ENCODE results near the gene PRKAR1B. TPM values are rescaled to one million over a fixed set of nuclear protein-coding genes. Genes with fewer than 3 reads are reported as not detected.

PRKAR1B gene
- total RNA-seq, 2 donors from 2014 or later, result 15.6 to 18.4 TPM

DNA sequence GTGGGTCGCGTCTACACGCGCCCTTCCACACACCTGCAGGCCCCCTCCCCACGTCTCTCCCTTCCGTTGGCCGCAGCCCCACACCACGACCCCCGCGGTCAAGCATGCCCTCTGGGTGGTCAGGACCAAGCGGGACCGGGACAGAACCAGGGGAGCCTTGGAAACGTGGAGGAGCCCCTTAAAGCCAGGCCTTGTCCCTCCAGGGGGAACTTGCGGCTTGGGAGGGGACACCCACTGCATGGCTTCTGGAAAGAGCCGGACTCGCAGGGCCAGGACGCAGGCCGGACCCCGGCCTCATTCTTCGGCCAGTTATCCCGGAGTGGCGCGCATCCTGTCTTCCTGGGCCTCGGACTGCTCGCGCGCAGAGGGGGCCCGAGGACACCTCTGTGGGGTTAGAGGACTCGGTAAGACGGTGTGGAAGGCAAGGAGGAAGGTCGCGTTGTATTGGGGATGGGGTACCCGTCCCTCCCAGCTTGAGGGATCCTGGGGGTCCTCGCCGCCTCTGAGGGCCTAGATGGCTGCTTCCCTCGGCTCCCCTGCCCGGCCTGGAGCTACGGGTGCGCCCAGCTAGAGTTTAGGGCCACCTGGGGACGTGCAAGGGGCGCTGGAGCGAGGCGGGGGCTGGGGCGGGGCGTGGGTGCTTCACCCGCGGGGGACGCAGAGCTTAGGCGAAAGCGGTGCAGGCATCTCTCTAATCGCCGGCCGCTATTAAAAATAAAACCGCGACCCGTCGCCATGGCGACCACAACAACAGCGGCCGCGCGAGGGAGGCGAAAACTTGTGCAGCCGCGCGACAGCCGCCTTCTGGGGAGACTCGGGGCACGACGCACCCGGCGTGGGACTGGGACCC is 205.6 kb downstream of the PRKAR1B start:
- ATAC-seq (ENCODE audit: insufficient number of reproducible peaks, low FRiP score, low read depth) (no peak), DNase-seq (ENCODE audit: low spot score) (no peak)
- TF ChIP-seq, protein P1, sequence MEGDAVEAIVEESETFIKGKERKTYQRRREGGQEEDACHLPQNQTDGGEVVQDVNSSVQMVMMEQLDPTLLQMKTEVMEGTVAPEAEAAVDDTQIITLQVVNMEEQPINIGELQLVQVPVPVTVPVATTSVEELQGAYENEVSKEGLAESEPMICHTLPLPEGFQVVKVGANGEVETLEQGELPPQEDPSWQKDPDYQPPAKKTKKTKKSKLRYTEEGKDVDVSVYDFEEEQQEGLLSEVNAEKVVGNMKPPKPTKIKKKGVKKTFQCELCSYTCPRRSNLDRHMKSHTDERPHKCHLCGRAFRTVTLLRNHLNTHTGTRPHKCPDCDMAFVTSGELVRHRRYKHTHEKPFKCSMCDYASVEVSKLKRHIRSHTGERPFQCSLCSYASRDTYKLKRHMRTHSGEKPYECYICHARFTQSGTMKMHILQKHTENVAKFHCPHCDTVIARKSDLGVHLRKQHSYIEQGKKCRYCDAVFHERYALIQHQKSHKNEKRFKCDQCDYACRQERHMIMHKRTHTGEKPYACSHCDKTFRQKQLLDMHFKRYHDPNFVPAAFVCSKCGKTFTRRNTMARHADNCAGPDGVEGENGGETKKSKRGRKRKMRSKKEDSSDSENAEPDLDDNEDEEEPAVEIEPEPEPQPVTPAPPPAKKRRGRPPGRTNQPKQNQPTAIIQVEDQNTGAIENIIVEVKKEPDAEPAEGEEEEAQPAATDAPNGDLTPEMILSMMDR (IDR thresholded peaks at IDR 0.05), result no peak
- Histone ChIP-seq H3K27me3 (replicated peaks; ENCODE audit: insufficient read depth) (no peaks in the 10 kb centered on the region), H3K36me3 (no peaks in the 10 kb centered on the region), H3K9me3 (peaks cover 7% of the 10 kb centered on the region), H3K4me3 (peak overlapping the region; percentile 77), H3K4me1 (ENCODE audit: control insufficient read depth in 1 of 2, low read depth in 2 of 2) (peaks cover 12 to 46% of the 10 kb centered on the region in 2 donors), H3K27ac (peak overlapping the region; percentile 82 to 98)

DNA sequence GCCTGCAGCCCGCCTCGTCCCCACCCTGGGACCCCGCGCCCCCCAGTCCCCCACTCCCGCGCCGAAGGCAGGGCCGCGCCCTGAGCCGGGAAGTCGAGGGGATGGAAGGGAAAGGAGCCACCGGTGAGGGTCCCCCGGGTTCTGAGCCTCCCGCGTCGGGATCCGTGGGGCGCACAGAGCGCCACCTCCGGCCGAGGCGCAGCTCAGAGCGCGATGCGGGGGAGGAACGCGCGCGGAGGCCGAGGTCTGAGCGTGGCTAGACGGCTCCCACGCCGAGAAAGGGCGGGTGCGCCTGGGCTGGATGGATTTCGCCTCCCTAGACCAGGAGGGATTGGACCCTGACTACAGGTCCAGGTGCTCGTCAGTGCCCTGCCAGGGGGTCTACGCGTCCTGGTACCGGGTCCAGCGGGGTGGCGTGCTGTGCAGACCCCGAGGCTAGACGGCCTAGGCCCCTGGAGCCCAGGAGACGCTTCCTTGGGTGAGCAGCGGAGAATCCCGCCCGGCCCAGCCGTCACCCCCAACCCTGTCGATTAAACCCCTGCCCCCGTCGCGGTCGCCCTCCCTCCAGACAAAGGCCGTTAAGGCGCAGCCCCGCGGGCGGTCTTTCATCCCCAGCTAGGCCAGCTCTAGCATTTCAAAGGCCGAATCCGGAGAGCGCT is 206.4 kb downstream of the PRKAR1B start:
- peak overlapping the region; percentile 95 to 98 for H3K27ac ChIP-seq
- H3K27me3 ChIP-seq (replicated peaks; ENCODE audit: insufficient read depth), result no peaks in the 10 kb centered on the region
- ATAC-seq (ENCODE audit: insufficient number of reproducible peaks, low FRiP score, low read depth), result no peak
- H3K4me3 ChIP-seq, result peak overlapping the region; percentile 77
- TF ChIP-seq, protein P1 (IDR thresholded peaks at IDR 0.05), result no peak
- DNase-seq (ENCODE audit: low spot score), result no peak
- peaks cover 7% of the 10 kb centered on the region for H3K9me3 ChIP-seq
- peaks cover 15 to 47% of the 10 kb centered on the region in 2 donors for H3K4me1 ChIP-seq (ENCODE audit: control insufficient read depth in 1 of 2, low read depth in 2 of 2)
- H3K36me3 ChIP-seq, result no peaks in the 10 kb centered on the region

DNA sequence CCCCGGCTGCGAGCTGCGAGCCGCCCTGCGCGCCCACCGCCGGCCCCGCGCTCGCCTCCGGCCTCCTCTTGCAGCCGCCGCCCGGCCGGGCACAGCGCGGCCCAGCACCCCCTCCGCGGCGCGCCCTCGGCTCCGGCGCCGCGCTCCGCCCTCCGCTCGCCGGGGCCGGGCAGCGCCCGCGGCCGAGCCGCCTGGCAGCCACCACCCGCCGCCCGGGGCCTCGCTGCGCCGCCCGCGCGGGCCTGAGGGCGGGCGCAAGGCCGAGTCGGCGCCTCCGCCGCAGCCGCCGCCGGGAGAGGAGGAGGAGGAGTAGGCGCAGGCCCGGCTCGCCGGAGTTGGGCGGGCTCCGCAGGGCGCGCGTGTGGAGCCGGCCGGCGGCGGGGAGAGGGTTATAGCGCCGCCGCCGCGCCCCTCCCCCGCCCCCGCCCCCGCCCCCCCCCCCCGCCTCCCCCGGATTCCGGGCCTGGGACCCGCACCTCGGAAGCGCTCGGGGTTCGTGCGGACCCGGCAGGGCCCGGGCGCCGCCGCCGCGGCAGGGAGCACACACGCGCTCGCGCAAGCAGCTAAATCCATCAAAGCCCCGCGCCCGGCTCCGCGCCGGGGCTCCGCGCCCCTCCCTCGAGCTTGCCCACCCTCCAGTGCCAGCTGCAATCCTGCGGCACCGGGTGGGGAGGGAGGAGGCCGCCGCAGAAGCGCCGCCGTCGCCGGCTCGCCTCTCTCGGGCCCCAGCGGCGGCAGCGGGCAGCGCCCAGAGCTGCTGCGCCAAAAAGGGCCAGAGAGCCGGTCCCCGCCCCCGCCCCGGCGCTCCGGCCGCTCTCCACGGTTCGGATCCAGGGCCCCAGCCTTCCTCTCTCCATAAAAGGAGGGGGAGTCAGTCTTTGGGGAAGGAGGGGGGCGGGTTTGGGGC is 207.3 kb downstream of the PRKAR1B start, which contains the start of gene PDGFA:
Gene PDGFA (minus strand): TSS at position 363 of the 907 bp plus-strand sequence. CDS start 845 bp downstream, outside the sequence.
- ATAC-seq (ENCODE audit: insufficient number of reproducible peaks, low FRiP score, low read depth) (no peak), DNase-seq (ENCODE audit: low spot score) (no peak)
- peak within 1 kb of the TSS; percentile 100 for H3K4me3 ChIP-seq
- H3K9me3 ChIP-seq, result no peaks in the 10 kb centered on the region
- H3K36me3 ChIP-seq, result no peaks in the 10 kb centered on the region
- TF ChIP-seq, protein P1 (IDR thresholded peaks at IDR 0.05), result peak; percentile 70
- H3K27me3 ChIP-seq (replicated peaks; ENCODE audit: insufficient read depth), result no peaks in the 10 kb centered on the region
- peak within 1 kb of the TSS; percentile 95 to 100 for H3K27ac ChIP-seq
- peaks cover 21 to 55% of the 10 kb centered on the region in 2 donors for H3K4me1 ChIP-seq (ENCODE audit: control insufficient read depth in 1 of 2, low read depth in 2 of 2)

DNA sequence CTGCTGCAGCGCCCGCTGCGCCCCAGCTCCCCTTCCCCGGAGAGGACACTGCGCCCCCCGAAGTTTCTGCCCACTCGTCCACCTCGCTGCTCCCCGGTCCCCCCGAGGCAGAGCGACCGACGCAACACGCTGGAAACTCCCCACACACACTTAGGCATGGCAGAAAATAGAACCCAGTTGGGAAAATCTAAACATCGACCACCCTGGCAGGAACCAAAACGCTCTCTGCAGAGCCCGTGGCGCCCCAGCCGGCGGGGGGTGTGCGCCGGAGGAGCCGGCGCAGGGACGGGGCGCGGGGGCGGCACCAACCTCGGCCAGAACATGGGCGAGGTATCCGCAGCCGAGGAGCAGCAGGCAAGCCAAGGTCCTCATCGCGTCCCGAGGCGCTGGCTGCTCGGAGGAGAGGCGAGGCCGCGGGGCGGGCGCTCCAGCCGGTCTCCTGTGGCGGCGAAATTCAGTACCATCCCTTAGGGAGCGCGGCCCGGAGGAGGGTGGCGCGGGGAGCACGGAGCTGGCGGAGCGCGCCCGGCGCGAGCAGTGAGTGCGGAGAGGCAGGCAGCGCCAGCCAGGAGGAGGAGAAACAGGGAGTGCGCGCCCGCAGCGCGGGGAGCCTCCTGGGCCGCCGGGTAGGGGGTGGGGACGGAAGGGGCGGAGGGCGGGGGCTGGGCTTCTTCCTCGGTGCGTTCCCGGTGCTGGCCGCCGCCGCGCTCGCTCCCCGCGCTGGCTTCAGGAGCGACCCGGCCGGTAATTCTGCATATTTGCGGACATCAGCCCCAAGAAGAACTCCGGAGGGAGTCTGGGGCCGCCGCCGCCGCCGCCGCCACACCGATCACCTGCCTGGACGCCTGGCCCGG is 208.2 kb downstream of the PRKAR1B start:
- H3K4me1 ChIP-seq (ENCODE audit: control insufficient read depth in 1 of 2, low read depth in 2 of 2), result peaks cover 29 to 61% of the 10 kb centered on the region in 2 donors
- peak overlapping the region; percentile 100 for H3K4me3 ChIP-seq
- no peaks in the 10 kb centered on the region for H3K27me3 ChIP-seq (replicated peaks; ENCODE audit: insufficient read depth)
- no peaks in the 10 kb centered on the region for H3K9me3 ChIP-seq
- H3K27ac ChIP-seq, result peak overlapping the region; percentile 95 to 100
- TF ChIP-seq, protein P1 (IDR thresholded peaks at IDR 0.05), result peak; percentile 27
- no peak for ATAC-seq (ENCODE audit: insufficient number of reproducible peaks, low FRiP score, low read depth)
- no peaks in the 10 kb centered on the region for H3K36me3 ChIP-seq
- no peak for DNase-seq (ENCODE audit: low spot score)

All from thoracic aorta (tissue), 2 donors.